HG03095 (cell line): ENCODE data around the gene NPC1L1.
"Not testable (repeated sequence)": the region's sequence is repeated elsewhere in the genome, so short reads cannot be mapped to it uniquely, and the experiment has no call there.

ENCODE experiments used
- ATAC-seq: cut with Tn5 transposase; IDR thresholded peaks from one replicate; pipeline ENCODE4 v1.9.1; 2021; ENCODE audit warnings: moderate library complexity; ENCODE audit not compliant: unreplicated experiment

Gene NPC1L1

GRCh38 chr7:44565795-44566559, 24.8 kb upstream of the NPC1L1 start:
- no peak for ATAC-seq

DNA sequence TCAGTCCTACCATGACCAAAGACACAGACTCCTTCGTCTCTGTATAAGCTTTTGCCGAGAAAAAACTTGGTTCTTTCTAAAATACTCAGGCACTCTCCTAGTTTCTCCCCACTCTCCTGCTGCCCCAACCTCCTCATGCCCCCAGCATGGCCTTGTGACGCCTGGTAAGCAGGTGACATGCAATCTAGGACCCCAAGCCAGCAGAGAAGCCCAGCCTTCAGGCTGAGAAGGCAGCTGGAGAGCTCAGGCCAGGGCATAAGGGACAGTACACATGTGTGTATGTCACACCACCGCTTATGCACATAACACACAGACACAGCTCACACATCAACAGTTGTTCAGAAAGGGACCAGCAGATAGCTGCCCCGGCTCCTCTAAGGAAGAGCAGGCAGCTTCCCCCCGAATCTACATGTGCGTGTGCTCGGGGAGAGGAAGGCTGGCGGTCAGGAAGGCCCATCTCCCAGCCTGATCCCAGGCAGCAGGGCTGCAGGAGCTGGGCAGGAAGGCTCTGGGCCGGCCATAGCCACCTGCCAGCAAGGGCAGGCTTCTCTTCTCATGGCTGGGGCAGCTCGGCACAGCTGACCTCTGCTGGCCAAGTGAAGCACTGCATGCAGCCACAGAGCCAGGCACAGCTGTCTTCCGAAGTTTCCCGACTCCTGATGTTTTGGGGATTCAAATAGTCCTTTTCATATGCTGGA, 24.1 kb upstream of the NPC1L1 start:
- ATAC-seq, result no peak

DNA sequence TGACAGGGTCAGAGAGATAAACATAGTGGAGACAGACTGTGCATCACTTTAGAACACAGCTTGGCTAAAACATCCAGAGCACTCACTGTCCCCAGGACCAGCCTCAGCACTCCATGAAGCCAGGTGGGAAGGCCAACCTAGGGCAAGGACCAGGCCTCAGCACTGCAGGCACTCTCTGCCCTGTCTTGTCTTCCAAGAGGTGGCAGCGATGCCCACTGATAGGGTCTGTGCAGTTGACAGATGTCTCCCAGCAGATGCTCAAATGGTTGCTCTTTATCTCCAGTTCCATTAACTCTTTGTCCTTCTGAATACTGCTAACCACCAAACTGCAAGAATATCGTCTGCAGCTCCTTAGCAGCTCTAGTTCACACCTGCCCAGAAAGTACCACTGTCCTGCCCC, 23.5 kb upstream of the NPC1L1 start:
- ATAC-seq, result no peak

DNA sequence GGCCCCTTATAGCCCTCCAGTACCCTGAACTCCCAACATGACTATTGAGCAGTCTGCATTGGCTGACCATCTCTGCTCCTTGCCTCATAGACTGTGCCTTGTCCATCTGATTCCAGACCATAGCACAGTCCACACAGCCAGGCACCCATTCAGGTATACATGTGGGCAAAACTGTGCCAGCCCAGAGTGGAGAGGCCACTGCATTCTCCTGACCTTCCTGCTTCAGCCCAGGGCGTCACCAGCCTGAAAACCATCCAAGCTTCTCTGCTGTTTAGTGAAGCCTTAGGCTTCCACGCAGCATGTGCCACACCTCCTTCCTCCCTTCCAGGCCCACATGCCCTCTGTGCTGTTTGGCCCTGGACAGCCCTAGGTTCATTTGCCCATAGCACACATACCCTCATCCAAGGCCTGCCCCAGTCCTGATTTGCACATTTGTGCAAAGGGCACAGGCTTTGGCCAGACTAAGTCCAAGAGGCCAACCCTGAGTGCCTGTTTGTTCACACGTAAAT, 22.1 kb upstream of the NPC1L1 start:
- no peak for ATAC-seq

DNA sequence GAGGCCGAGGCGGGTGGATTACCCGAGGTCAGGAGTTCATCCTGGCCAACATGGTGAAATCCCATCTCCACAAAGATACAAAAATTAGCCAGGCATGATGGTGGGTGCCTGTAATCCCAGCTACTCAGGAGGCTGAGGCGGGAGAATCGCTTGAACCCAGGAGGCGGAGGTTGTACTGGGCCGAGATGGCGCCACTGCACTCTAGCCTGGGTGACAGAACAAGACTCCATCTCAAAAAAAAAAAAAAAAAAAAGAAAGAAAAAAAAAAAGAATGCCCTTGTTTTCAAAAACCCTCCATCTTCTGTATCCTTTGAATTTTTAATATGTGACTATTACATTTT, 21.5 kb upstream of the NPC1L1 start:
- not testable (repeated sequence) for ATAC-seq

DNA sequence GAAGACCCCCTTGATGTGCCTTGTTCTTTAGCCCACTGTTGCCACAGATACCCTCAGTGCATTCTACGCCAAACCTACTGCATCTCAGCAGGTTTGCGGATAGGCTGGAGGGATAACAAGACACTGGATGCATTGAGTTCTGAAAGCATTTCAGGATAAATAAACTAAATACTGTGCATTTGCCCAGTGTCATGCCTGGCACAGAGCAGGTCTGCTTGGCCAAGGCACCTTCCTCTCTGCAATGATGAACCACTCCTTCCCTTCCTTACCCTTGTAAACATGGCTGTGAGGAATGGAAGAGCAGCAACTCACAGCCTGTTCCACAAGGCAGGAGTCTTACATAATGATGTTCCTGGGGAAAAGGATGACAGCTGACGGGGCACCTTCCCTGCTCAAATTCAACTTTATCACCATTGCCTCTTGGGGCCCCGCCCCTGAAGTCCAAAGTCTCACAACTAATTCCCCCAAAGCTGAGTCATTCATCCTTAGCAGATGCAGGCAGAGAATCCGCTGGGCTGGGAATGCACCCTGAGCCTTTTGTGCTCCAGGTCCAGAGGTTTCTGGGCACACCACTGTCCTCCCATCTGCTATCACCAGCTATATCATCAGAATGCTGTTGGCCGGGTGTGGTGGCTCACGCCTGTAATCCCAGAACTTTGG, 21.0 kb upstream of the NPC1L1 start:
- no peak for ATAC-seq

DNA sequence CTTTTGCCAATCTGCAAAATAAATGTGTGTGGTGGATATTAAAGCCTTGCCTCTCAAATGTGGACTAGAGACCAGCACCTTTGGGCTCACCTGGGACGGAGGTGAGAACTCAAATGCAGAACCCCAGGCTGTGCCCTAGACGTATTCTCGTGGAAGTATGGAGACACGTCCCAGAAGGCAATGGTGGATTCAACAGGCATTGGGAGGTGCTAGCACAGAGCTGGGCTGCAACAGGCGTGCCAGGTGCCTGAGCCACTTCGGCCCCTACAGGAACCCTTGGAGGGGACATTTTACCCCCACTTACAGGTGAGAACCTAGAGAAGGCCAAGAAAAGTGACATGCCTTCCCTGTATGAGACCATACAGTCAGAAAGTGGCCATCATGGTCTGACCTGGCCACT, 20.4 kb upstream of the NPC1L1 start:
- ATAC-seq, result no peak

GRCh38 chr7:44559485-44559884, 18.4 kb upstream of the NPC1L1 start:
- ATAC-seq, result no peak

DNA sequence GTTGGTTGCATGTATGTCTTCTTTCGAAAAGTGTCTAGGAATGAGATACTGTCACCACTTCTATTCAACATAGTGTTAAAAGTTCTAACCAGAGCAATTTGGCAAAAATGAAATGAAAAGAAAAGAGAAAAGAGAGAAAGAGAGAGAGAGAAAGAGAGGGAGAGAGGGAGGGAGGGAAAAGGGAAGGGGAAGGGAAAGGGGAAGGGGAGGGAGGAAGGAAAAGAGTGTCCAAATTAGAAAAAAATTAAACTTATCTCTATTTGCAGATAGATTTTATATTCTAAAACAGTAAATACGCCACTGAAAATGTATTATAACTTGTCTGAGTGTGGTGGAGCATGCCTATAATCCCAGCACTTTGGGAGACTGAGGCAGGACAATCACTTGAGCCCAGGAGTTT, 16.4 kb upstream of the NPC1L1 start:
- no peak for ATAC-seq

DNA sequence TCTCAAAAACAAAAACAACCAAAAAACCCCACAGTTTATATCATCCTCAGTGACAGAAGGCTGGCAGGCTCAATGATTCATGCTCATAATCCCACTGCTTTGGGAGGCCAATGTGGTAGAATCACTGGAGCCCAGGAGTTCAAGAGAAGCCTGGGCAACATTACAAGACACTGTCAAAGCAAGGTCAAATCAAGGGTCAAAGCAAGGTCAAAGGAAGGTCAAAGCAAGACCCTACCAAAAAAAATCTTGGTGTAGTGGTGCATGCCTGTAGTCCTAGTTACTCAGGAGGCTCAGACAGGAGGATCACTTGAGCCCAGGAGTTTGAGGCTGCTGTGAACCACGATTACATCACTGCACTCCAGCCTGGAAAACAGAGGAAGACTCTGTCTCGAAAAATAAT, 14.2 kb upstream of the NPC1L1 start:
- ATAC-seq, result no peak

- not testable (repeated sequence) for ATAC-seq
Observed at GRCh38 chr7:44552473-44553005, 11.4 kb upstream of the NPC1L1 start.

DNA sequence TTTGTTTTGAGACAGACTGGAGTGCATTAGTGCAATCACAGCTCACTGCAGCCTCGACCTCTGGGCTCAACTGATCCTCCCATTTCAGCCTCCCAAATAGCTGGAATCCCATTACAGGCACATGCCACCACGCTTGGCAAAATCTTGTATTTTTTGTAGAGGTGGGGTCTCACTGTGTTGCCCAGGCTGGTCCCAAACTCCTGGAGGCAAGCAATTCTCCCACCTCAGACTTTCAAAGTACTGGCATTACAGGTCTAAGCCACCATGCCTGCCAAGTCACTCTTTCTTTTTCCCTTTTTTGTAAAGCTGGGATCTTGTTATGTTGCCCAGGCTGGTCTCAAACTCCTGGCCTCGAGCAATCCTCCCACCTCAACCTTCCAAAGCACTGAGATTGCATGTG, 8.3 kb upstream of the NPC1L1 start:
- ATAC-seq, result no peak

DNA sequence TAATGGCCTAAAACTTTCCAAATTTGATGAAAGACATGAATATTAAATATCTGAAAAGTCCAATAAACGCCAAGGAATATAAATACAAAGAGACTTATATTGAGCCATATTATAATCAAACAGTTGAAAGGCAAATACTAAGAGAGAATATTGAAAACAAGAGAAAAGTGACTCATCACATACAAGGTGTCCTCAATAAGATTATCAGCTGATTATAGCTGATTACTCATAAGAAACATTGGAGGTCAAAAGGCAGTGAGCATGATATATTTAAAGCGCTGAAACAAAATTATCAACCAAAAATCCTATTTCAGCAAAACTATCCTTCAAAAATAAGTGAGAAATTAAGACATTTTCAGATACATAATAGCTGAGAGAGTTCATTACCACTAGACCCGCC, 7.8 kb upstream of the NPC1L1 start:
- no peak for ATAC-seq

- ATAC-seq, result no peak
Observed at GRCh38 chr7:44547536-44548231, 6.6 kb upstream of the NPC1L1 start.

- ATAC-seq, result no peak
Observed at GRCh38 chr7:44541876-44542610, 913 bp upstream of the NPC1L1 start.

- ATAC-seq, result no peak
Observed at GRCh38 chr7:44540592-44541027, 520 bp downstream of the NPC1L1 start.

GRCh38 chr7:44539669-44540506, 1.2 kb downstream of the NPC1L1 start:
- ATAC-seq, result no peak

GRCh38 chr7:44538798-44539668, 2.1 kb downstream of the NPC1L1 start:
- ATAC-seq, result no peak
